ENCODE data around the gene N4BP2L2.

N4BP2L2 gene

DNA sequence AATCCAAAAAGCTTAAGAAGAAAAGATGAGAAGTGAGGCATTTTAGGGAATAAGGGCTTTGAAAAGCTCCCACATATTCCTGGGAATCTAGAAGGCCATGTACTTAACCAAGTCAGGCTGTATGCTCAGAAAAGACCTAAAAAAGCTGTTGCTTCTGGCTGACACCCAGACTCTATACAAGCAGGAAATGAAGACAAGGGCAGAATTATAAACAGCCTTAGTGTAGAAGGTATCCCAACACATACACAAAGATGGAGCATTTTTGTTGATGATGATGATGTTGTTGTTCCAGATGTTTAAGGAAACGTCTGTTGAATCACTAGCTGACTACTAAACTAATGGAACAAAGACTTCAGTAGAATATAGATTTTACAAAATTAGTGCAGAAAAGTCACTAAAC, 84.6 kb downstream of the N4BP2L2 start:
- peaks cover 3% of the 10 kb centered on the region; the same call in 1 of the 2 replicates for H3K4me1 ChIP-seq (ENCODE audit: insufficient read depth, low read length)
- no peaks in the 10 kb centered on the region for H3K79me2 ChIP-seq (ENCODE audit: insufficient read depth, low read length)
- no peak overlapping the region for H3K4me2 ChIP-seq (ENCODE audit: insufficient read depth, low read length)
- H4K20me1 ChIP-seq (ENCODE audit: insufficient read depth, low read length): no peaks in the 10 kb centered on the region
- H3K9me3 ChIP-seq (ENCODE audit: insufficient read depth, low read length, severe bottlenecking): peaks cover 21% of the 10 kb centered on the region
- DNase-seq: no peak
- TF ChIP-seq CTCF (IDR thresholded peaks at IDR 0.05; ENCODE audit: borderline replicate concordance, extremely low read depth, low read length, poor library complexity, severe bottlenecking): no peak
- no peak for TF ChIP-seq EZH2 (IDR thresholded peaks at IDR 0.05; ENCODE audit: borderline replicate concordance, low read depth, low read length, severe bottlenecking)
- no peaks in the 10 kb centered on the region for H3K36me3 ChIP-seq (ENCODE audit: insufficient read depth, low read length)
- no peak overlapping the region for H3K4me3 ChIP-seq (ENCODE audit: low read depth in 1 of 2, low read length in 2 of 2)
- no peak for ATAC-seq (ENCODE audit: insufficient read depth, low read depth)
- H3K27me3 ChIP-seq (ENCODE audit: insufficient read depth, low read length, poor library complexity): no peaks in the 10 kb centered on the region
- H2AFZ ChIP-seq (ENCODE audit: low read depth, low read length): no peak overlapping the region
- H3K9ac ChIP-seq (ENCODE audit: low read depth, low read length): no peak overlapping the region
- no peak overlapping the region for H3K27ac ChIP-seq (ENCODE audit: low read length)

DNA sequence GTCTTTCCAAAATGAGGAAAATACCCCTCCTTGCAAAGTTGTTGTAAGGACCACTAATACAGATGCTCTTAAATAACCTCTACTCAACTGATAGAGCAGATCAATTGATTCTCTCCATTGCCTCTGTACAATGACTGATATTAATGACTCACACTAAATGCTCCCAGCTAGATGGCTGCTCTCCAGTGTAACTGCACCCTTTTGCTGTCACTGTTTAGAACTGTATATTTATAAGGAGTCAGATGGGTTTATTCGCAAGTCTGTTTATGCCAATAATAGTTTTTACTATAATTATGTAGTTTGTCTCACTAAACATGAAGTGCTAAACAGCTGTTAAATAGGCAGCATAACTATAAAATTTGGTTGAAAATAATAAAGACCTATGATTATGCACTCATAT, 89.6 kb downstream of the N4BP2L2 start:
- Histone ChIP-seq H2AFZ (ENCODE audit: low read depth, low read length) (no peak overlapping the region), H3K4me1 (ENCODE audit: insufficient read depth, low read length) (no peaks in the 10 kb centered on the region), H3K4me3 (ENCODE audit: low read depth in 1 of 2, low read length in 2 of 2) (no peak overlapping the region), H3K9me3 (ENCODE audit: insufficient read depth, low read length, severe bottlenecking) (peaks cover 4% of the 10 kb centered on the region), H3K79me2 (ENCODE audit: insufficient read depth, low read length) (no peaks in the 10 kb centered on the region), H3K27me3 (ENCODE audit: insufficient read depth, low read length, poor library complexity) (no peaks in the 10 kb centered on the region), H3K4me2 (ENCODE audit: insufficient read depth, low read length) (no peak overlapping the region), H4K20me1 (ENCODE audit: insufficient read depth, low read length) (no peaks in the 10 kb centered on the region), H3K36me3 (ENCODE audit: insufficient read depth, low read length) (no peaks in the 10 kb centered on the region), H3K27ac (ENCODE audit: low read length) (no peak overlapping the region), H3K9ac (ENCODE audit: low read depth, low read length) (no peak overlapping the region)
- DNase-seq (no peak), ATAC-seq (ENCODE audit: insufficient read depth, low read depth) (no peak)
- TF ChIP-seq EZH2 (IDR thresholded peaks at IDR 0.05; ENCODE audit: borderline replicate concordance, low read depth, low read length, severe bottlenecking) (no peak), CTCF (IDR thresholded peaks at IDR 0.05; ENCODE audit: borderline replicate concordance, extremely low read depth, low read length, poor library complexity, severe bottlenecking) (no peak)

GRCh38 chr13:32447894-32448623, 90.5 kb downstream of the N4BP2L2 start:
- Histone ChIP-seq H3K36me3 (ENCODE audit: insufficient read depth, low read length) (no peaks in the 10 kb centered on the region), H3K9ac (ENCODE audit: low read depth, low read length) (no peak overlapping the region), H3K9me3 (ENCODE audit: insufficient read depth, low read length, severe bottlenecking) (peaks cover 4% of the 10 kb centered on the region), H3K4me2 (ENCODE audit: insufficient read depth, low read length) (no peak overlapping the region), H2AFZ (ENCODE audit: low read depth, low read length) (no peak overlapping the region), H3K4me1 (ENCODE audit: insufficient read depth, low read length) (no peaks in the 10 kb centered on the region), H3K27ac (ENCODE audit: low read length) (no peak overlapping the region), H3K4me3 (ENCODE audit: low read depth in 1 of 2, low read length in 2 of 2) (no peak overlapping the region), H3K27me3 (ENCODE audit: insufficient read depth, low read length, poor library complexity) (no peaks in the 10 kb centered on the region), H4K20me1 (ENCODE audit: insufficient read depth, low read length) (no peaks in the 10 kb centered on the region), H3K79me2 (ENCODE audit: insufficient read depth, low read length) (no peaks in the 10 kb centered on the region)
- TF ChIP-seq CTCF (IDR thresholded peaks at IDR 0.05; ENCODE audit: borderline replicate concordance, extremely low read depth, low read length, poor library complexity, severe bottlenecking): no peak
- no peak for TF ChIP-seq EZH2 (IDR thresholded peaks at IDR 0.05; ENCODE audit: borderline replicate concordance, low read depth, low read length, severe bottlenecking)
- DNase-seq (no peak), ATAC-seq (ENCODE audit: insufficient read depth, low read depth) (no peak)
